ENCODE data around the gene MAML2.

The MAML2 gene

DNA sequence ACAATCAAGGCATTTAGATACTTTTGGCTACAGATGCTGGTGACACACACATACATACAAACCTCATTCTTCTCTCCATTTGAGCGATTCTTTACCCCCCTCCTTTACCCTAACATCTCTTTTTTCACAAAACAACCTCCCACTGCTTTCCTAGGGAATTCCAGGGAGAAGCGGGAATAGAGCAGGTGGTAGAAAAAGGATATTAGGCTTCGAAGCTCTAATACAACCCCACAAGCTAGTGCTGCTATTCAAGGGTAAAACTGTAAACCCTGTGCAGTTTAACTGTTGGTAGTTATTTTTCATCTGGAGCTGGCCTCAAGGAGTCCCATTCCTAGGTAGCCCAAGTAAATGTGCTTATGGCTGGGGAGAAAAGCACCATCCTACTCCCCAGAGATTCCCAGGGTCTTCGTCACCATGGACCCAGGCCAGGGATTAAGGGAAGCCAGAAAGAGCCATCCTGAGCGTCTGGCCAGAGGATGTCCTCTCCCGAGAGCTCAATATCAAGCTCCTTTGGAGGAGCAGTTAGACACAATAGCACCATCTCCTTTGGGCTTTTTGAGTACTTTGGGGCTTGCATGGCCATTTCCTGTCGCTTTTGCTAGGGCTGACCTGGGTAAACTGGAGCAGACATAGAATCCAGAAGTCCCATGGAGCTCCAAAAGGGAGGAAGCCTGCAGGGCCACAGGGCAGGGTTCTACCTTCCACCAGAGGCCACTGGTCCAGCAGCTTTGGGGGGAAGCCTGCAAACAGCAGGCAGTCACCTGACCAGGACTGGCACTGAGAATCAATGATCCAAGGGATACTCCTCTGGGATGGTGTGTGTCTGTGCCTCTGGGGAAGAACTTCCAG is 3.1 kb downstream of the MAML2 start:
- DNase-seq (ENCODE audit: low read depth in 2 of 2), result no peak

- DNase-seq (ENCODE audit: low read depth in 2 of 2), result no peak
Measured at GRCh38 chr11:96338910-96339705, 3.9 kb downstream of the MAML2 start.

DNA sequence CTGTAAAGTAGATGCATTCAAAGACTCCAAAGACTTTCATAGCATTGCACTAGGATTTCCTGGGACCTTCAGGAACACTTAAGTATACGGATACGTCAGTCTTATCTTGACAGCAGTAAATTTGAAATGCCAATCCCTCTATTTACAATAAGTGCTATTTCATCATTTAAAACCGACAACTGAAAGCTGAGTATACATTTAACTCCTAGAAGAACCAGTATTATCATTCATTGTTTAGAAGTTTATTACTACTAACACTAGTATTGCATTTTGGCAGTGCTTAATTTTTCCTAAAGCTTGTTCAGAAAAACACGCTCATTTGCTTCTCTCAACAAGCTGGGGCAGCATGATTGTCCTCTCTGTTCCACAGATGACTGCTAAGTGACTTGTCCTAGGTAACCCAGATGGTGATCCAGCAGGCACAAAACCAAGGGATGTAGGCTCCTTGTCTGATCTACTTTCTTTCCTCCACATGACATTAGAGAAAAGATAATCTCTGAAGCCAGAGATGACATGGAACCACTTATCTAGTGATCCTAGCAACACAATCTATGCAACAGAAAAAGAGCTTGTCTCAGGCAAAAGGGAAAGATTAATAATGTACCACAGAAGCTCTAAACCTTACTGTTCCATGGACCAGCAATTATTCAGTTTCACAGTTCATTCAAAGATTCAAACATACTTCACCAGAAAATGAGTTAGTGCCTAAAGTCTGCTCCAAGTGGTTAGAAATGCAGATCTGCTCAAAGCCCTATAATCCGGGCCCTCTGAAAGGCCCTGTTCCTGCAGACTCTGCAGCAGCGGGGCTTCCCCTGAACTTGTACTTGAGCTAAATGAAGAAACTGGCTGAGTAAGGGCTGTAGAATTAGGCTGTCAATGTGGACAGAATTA is 5.2 kb downstream of the MAML2 start:
- DNase-seq (ENCODE audit: low read depth in 2 of 2), result peak; percentile 47 to 55

DNA sequence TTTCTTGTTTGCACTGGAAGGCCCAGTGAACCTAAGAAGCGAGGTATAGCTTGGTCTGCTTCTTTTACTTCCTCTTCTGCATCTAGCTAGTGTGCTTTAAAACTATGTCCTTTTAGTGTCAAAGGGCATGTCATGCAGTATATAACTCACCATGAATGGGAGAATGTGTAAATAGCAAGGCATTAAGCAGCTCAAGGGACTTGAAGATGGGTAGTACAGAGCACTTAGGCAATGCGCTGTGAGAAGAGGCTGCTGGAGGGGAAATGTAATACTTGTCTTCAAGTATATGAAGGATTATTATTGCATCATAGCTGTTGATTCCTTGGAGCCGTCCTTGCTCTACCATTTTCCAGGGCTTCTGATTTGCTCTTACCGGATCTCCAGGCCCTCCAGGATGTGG is 7.6 kb downstream of the MAML2 start:
- no peak for DNase-seq (ENCODE audit: low read depth in 2 of 2)

DNA sequence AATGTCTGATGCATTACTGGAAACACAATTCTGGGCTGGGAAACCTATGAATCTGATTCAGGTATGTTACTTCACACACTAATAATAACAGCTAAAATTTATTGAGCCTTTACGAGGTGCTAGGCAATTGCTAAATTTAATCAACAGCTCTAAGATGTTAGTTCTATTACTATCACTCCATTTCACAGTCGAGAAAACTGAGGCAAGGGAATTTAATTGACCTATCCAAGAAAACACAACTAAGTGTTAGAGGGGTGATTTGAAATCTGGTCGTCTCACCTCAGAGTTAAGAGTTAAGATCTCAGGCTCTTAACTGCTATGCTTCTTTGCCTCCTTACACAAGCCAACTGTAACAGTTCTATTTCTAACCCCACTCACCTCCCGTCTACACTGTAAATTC is 8.8 kb downstream of the MAML2 start:
- no peak for DNase-seq (ENCODE audit: low read depth in 2 of 2)

GRCh38 chr11:96333191-96333719 is 9.7 kb downstream of the MAML2 start:
- DNase-seq (ENCODE audit: low read depth in 2 of 2), result no peak

DNA sequence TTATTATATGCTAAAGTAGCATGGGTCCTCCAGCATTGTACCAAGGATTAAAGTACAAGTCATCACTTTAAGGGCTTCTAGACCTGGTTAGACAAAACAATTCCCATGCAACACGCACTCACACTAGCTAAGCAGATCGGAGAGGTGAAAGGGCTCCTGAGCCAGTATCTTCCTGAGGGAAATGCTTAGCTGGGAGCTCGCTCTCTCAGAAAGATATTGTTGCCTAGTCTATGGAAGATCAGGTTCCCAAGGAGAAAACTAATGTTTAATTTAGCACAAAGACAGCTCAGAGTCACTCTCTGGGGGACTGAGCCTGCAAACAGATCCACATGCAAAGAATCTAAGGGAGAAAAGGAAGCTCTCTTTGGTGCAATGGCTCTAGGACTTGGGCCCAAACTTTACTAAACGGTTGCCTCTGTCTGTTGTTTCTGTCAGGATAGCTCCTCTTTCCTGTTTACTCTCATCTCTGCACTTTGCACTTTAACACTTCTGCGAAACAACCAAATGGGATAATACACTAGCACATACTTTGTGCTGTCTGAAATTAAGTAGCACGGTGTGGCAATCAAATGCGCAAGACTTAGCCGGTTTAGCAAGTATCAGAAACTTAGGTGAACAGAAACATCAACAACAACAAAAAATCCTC is 10.7 kb downstream of the MAML2 start:
- DNase-seq (ENCODE audit: low read depth in 2 of 2), result no peak

DNA sequence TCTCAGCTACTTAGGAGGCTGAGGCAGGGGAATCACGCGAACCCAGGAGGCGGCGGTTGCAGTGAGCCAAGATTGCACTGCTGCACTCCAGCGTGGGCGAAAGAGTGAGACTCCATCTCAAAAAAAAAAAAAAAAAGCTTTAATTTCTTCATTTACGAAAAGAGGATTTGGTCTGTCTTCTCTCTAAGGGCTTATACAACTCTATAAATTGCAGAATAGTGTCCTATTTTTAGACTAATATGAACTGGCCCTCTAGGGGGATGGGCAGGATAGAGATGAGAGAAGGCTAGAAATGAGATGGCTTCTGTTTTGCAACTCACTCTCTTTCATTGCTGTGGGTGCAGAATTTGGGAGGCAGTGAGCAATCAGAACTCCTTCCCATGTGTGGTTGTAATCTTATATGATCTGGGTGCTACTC is 11.3 kb downstream of the MAML2 start:
- no peak for DNase-seq (ENCODE audit: low read depth in 2 of 2)

- DNase-seq (ENCODE audit: low read depth in 2 of 2), result no peak
Measured at GRCh38 chr11:96330511-96330859, 12.5 kb downstream of the MAML2 start.

- no peak for DNase-seq (ENCODE audit: low read depth in 2 of 2)
Measured at GRCh38 chr11:96329855-96330510, 13.0 kb downstream of the MAML2 start.

GRCh38 chr11:96329419-96329818 is 13.6 kb downstream of the MAML2 start:
- DNase-seq (ENCODE audit: low read depth in 2 of 2), result no peak

GRCh38 chr11:96328395-96329010 is 14.5 kb downstream of the MAML2 start:
- DNase-seq (ENCODE audit: low read depth in 2 of 2), result no peak

- DNase-seq (ENCODE audit: low read depth in 2 of 2), result no peak
Measured at GRCh38 chr11:96326959-96327358, 16.0 kb downstream of the MAML2 start.

DNA sequence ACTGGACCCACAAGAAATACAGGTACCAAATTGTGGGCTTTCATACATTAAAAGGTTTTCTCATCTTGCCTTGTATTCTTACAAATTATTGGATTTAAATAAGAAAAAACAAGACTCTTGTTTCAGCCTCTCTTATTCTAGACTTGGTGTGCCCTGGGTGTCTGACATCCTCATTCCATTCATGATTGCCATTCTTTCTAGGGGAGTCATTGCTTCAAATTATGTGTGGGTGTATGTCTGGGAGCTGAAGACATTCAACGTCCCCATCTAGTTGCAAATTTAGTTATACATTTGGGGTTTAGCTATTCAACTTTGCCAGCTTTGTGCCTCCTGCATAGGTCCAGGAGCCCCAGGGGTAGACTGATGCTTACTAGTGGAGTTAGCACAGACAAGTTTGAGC is 18.1 kb downstream of the MAML2 start:
- DNase-seq (ENCODE audit: low read depth in 2 of 2), result no peak

GRCh38 chr11:96323642-96323985 is 19.4 kb downstream of the MAML2 start:
- no peak for DNase-seq (ENCODE audit: low read depth in 2 of 2)

DNA sequence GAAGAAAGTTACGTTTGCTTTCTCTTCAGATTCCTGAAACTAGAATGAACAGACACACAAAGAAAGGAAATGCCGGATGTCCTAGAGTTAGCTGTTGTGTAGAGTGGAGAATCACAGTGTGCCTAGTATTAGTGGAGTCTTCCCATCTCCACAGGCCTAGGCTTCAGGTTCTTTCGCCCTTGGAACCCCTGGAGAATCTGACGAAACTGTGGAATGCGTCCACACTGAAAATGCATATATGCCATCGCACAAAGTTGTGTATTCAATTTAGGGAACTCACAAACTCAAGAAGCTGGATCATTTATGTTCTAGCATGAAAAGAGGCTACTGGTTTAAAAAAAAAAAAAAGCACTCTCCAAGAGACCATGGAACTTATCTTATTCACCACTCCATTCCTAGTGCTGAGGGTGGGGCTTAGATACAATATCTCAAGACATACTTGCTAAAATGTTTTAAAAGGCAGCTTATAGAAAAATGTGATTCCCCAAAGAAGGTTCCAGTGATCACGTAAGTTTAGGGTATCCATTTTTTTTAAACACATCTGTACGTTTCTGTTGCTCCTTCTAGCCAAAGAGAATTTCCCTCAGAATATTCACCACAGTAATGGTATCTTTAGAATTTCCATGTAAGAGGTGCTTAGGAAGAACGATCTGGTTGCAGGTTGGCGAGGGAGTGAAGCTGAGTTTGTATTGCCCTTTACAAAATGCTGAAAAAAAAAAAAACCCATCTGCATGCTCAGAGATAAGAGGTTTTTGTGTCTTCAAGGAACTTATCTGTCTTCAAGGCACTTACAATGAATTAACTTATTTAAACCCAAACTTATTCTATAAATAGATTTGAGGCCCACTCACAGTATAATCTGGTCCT is 20.0 kb downstream of the MAML2 start:
- no peak for DNase-seq (ENCODE audit: low read depth in 2 of 2)

GRCh38 chr11:96321091-96321490 is 21.9 kb downstream of the MAML2 start:
- DNase-seq (ENCODE audit: low read depth in 2 of 2), result no peak

GRCh38 chr11:96319898-96320656 is 22.9 kb downstream of the MAML2 start:
- no peak for DNase-seq (ENCODE audit: low read depth in 2 of 2)

DNA sequence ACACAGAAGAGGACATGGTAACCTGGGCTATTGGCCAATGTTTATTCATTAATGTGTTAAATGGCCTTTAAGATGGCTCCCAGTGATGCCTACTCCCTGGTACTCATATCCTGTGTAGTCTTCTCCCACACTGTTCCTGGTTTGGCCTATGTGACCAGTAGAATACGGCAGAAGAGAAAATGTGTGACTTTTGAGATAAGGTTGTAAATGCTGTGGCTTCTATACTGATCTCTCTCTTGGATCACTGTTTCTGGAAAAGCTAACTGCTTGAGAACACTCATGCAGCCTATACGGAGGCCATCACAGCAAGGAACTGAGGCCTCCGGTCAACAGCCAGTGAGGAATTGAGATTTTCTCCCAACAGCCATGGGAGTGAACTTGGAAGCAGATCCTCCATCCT is 24.1 kb downstream of the MAML2 start:
- no peak for DNase-seq (ENCODE audit: low read depth in 2 of 2)
